Measurements from ENCODE around the gene ARHGEF28.

- TF ChIP-seq POLR2AphosphoS5 (IDR thresholded peaks at IDR 0.05) (no peak), POLR2A (IDR thresholded peaks at IDR 0.05; ENCODE audit: low read depth) (no peak), CTCF (IDR thresholded peaks at IDR 0.05) (no peak)
Measured at GRCh38 chr5:73702951-73703350, 77.0 kb downstream of the ARHGEF28 start.
